ENCODE results near the gene DHPS. TPM values are rescaled to one million over a fixed set of nuclear protein-coding genes. Genes with fewer than 3 reads are reported as not detected.

DHPS gene
- total and polyA plus RNA-seq, 7 experiments from 2014 or later: 113 to 223 (median 159) TPM

DNA sequence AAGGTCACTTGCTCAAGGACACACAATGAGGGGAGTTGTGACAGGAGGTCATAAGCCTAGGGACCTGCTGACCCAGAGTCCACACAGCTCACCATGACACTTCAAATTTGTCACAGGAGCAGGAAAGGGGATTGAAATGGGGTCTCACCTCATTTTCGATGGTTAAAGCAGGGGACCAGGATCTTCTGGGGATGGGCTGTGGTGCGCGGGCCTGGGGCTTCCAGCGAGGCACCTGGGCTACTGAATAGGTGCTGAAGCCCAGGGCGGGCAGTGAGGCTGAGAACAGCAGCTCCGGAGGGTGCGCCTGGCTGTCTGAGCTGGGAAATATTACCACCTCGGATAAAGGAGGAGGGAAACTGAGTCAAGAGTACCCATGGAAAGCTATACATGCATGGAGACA is 26.1 kb downstream of the DHPS start:
- Histone ChIP-seq H3K36me3 (ENCODE audit: control insufficient read depth in 2 of 3, insufficient read depth in 3 of 3, low read length in 3 of 3) (peaks cover 5 to 72% (median 12%) of the 10 kb centered on the region in 3 experiments), H3K27me3 (ENCODE audit: control insufficient read depth in 2 of 2, insufficient read depth in 2 of 2, low read length in 2 of 2) (no peaks in the 10 kb centered on the region), H3K27ac (ENCODE audit: low read depth, low read length) (no peak overlapping the region), H3K4me1 (ENCODE audit: control insufficient read depth in 2 of 2, insufficient read depth in 2 of 2, low read length in 2 of 2) (no peaks in the 10 kb centered on the region), H3K4me3 (ENCODE audit: low read length) (no peak overlapping the region), H3K9me3 (ENCODE audit: control insufficient read depth in 2 of 3, low read length in 3 of 3) (no peaks in the 10 kb centered on the region)
- peaks cover 10 to 46% (median 21%) of the 10 kb centered on the region in 5 donors for H3K36me3 Mint-ChIP-seq
- no peak for DNase-seq
- peaks cover 0 to 8% (median 3%) of the 10 kb centered on the region in 7 donors for H3K4me1 Mint-ChIP-seq
- intact Hi-C loops (cut with micrococcal nuclease): no loop called here
- no peaks in the 10 kb centered on the region for H3K27me3 Mint-ChIP-seq
- ChIA-PET POLR2A (interaction anchor here (1.2 kb wide), 1 partner anchor 10 kb away, joined by 3 read pairs; no protein-coding TSS in a partner anchor), CTCF (interaction anchor here (0.6 to 1.0 kb wide), 3 partner anchors 16 to 1344 kb away, joined by 3 to 4 read pairs (median 3); no protein-coding TSS in a partner anchor)
- no peaks in the 10 kb centered on the region for H3K9me3 Mint-ChIP-seq
- no peak for ATAC-seq
- H3K4me3 Mint-ChIP-seq: no peak overlapping the region
- no peak overlapping the region for H3K27ac Mint-ChIP-seq

DNA sequence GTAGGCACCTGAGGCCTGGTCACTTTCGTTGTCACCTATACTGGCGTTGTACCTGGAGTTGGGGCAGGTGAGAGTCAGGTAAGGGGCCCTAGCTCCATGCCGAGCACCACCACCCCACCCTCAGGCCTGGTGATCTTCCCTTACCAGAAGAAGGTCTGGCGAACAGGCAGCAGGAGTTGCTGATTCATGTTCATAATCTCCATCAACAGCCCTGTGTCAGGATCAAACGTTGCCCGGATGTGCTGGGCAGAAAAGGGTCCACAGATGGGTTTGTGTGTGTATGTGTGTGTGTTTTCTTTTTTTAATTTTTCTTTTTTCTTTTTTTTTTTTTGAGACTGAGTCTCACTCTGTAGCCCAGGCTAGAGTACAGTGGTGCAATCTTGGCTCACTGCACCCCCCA is 29.5 kb downstream of the DHPS start:
- Mint-ChIP-seq H3K27me3 (no peaks in the 10 kb centered on the region), H3K4me1 (peaks cover 0 to 16% (median 2%) of the 10 kb centered on the region in 7 donors), H3K4me3 (no peak overlapping the region), H3K27ac (no peak overlapping the region), H3K9me3 (no peaks in the 10 kb centered on the region), H3K36me3 (peaks cover 8 to 38% (median 16%) of the 10 kb centered on the region in 5 donors)
- no peak for ATAC-seq
- ChIA-PET POLR2A (interaction anchor here (0.6 kb wide), 1 partner anchor 82 kb away, joined by 3 read pairs; no protein-coding TSS in a partner anchor), CTCF (no interaction called here)
- peaks cover 5 to 42% (median 9%) of the 10 kb centered on the region in 3 experiments for H3K36me3 ChIP-seq (ENCODE audit: control insufficient read depth in 2 of 3, insufficient read depth in 3 of 3, low read length in 3 of 3)
- no peaks in the 10 kb centered on the region for H3K4me1 ChIP-seq (ENCODE audit: control insufficient read depth in 2 of 2, insufficient read depth in 2 of 2, low read length in 2 of 2)
- no peak overlapping the region for H3K4me3 ChIP-seq (ENCODE audit: low read length)
- no peak for DNase-seq
- no peaks in the 10 kb centered on the region for H3K27me3 ChIP-seq (ENCODE audit: control insufficient read depth in 2 of 2, insufficient read depth in 2 of 2, low read length in 2 of 2)
- intact Hi-C loops (cut with micrococcal nuclease): no loop called here
- H3K27ac ChIP-seq (ENCODE audit: low read depth, low read length): no peak overlapping the region
- no peaks in the 10 kb centered on the region for H3K9me3 ChIP-seq (ENCODE audit: control insufficient read depth in 2 of 3, low read length in 3 of 3)

DNA sequence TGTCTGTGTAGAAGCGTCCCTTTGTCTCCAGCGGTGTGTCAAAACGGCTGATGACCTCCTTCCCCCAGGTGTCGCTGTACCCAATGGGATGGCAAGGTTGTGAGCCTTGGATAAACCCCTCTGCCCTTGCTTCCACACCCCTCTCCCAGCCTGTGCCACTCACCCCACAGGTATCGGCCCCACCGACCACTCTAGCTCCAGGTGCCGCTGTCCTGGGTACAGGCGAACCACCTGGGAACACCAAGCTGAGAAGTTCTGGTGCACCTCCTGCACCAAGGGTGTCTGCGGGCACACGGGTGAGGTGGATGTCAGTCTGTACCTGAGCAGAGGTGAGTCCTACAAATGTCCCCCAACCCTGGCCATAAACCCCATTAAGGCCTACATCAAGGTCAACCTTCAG is 31.7 kb downstream of the DHPS start:
- Histone ChIP-seq H3K4me3 (ENCODE audit: low read length) (no peak overlapping the region), H3K27ac (ENCODE audit: low read depth, low read length) (no peak overlapping the region), H3K4me1 (ENCODE audit: control insufficient read depth in 2 of 2, insufficient read depth in 2 of 2, low read length in 2 of 2) (no peaks in the 10 kb centered on the region), H3K27me3 (ENCODE audit: control insufficient read depth in 2 of 2, insufficient read depth in 2 of 2, low read length in 2 of 2) (no peaks in the 10 kb centered on the region), H3K36me3 (ENCODE audit: control insufficient read depth in 2 of 3, insufficient read depth in 3 of 3, low read length in 3 of 3) (peaks cover 0 to 20% (median 4%) of the 10 kb centered on the region in 3 experiments), H3K9me3 (ENCODE audit: control insufficient read depth in 2 of 3, low read length in 3 of 3) (no peaks in the 10 kb centered on the region)
- no peak for DNase-seq
- Mint-ChIP-seq H3K27me3 (no peaks in the 10 kb centered on the region), H3K27ac (no peak overlapping the region), H3K9me3 (no peaks in the 10 kb centered on the region), H3K4me3 (no peak overlapping the region), H3K4me1 (peaks cover 0 to 11% (median 0%) of the 10 kb centered on the region in 7 donors), H3K36me3 (peaks cover 0 to 30% (median 4%) of the 10 kb centered on the region in 5 donors)
- no peak for ATAC-seq
- intact Hi-C loops (cut with micrococcal nuclease): no loop called here
- ChIA-PET CTCF (no interaction called here), POLR2A (no interaction called here)

DNA sequence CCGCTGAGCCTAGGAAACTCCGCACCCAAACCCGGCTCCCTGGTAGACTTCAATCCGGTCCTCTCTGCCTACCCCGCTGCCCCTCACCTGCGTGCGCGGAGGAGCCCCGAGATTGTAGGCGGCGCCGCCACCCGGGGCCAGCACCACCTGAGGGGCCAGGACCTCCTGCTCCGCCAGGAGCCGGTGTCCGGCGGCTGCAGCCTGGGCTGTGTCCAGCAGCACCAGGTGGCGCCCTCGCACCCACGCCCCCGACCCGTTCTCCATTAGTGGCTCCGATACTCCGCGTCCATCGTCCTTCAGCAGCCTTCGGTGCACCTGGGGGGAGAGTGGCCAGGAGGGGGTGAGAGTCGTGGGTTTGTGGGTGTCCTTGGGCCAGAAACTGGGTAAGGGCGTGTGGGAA is 33.6 kb downstream of the DHPS start:
- no peak overlapping the region for H3K4me3 ChIP-seq (ENCODE audit: low read length)
- POLR2A ChIA-PET: interaction anchor here (0.8 kb wide), 1 partner anchor 86 kb away, joined by 4 read pairs; the partner anchor contains the start of gene TRIR
- no peak overlapping the region for H3K27ac ChIP-seq (ENCODE audit: low read depth, low read length)

DNA sequence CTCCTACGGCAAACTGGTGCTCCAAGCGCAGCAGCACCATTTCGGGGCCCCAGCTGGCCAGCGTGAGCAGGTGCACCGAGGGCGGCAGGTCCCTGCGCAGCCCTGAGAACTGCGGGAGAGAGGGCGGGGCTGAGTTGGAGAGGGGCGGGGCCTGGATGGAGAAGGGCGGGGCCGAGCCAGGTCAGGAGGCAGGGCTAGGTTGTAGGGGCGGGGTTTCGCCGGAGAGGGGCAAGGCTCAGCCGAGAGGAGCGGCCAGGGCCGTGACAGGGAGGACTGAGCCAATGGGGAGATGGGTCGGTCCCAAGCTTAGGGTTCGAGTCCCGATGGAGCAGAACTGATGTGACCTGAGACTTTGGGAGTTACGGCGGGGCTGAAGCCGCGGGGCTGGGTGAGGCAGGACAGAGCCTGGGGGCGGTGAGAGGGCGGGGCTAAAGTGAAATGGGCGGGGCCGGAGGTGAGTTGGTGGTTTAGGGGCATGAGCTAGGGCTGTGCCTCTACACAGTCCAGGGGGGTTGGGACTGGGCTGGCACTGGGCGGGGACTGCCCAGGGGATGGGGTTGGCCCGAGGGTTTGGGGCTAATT is 34.1 kb downstream of the DHPS start:
- ATAC-seq (peak; percentile 88), DNase-seq (peak in 1 of 9 donors; percentile 46)
- H3K9me3 ChIP-seq (ENCODE audit: control insufficient read depth in 2 of 3, low read length in 3 of 3): no peaks in the 10 kb centered on the region
- intact Hi-C loops (cut with micrococcal nuclease): no loop called here
- H3K4me3 ChIP-seq (ENCODE audit: low read length): no peak overlapping the region
- H3K36me3 ChIP-seq (ENCODE audit: control insufficient read depth in 2 of 3, insufficient read depth in 3 of 3, low read length in 3 of 3): peaks cover 0 to 19% (median 0%) of the 10 kb centered on the region in 3 experiments
- no peaks in the 10 kb centered on the region for H3K27me3 ChIP-seq (ENCODE audit: control insufficient read depth in 2 of 2, insufficient read depth in 2 of 2, low read length in 2 of 2)
- ChIA-PET POLR2A (no interaction called here), CTCF (no interaction called here)
- Mint-ChIP-seq H3K4me3 (no peak overlapping the region), H3K4me1 (peaks cover 0 to 11% (median 0%) of the 10 kb centered on the region in 7 donors), H3K27ac (peak overlapping the region in 2 of 9 donors; percentile 19 to 28), H3K27me3 (no peaks in the 10 kb centered on the region), H3K36me3 (peaks cover 0 to 27% (median 3%) of the 10 kb centered on the region in 5 donors), H3K9me3 (no peaks in the 10 kb centered on the region)
- no peaks in the 10 kb centered on the region for H3K4me1 ChIP-seq (ENCODE audit: control insufficient read depth in 2 of 2, insufficient read depth in 2 of 2, low read length in 2 of 2)
- H3K27ac ChIP-seq (ENCODE audit: low read depth, low read length): no peak overlapping the region

More for the DNA sequence above, 33.6 kb downstream of the DHPS start:
- intact Hi-C loops (cut with micrococcal nuclease): no loop called here
- ATAC-seq (no peak), DNase-seq (no peak)
- H3K27ac Mint-ChIP-seq: peak overlapping the region in 1 of 9 donors; percentile 38
- no peaks in the 10 kb centered on the region for H3K9me3 Mint-ChIP-seq
- H3K27me3 Mint-ChIP-seq: no peaks in the 10 kb centered on the region
- Histone ChIP-seq H3K27me3 (ENCODE audit: control insufficient read depth in 2 of 2, insufficient read depth in 2 of 2, low read length in 2 of 2) (no peaks in the 10 kb centered on the region), H3K9me3 (ENCODE audit: control insufficient read depth in 2 of 3, low read length in 3 of 3) (no peaks in the 10 kb centered on the region), H3K36me3 (ENCODE audit: control insufficient read depth in 2 of 3, insufficient read depth in 3 of 3, low read length in 3 of 3) (peaks cover 0 to 19% (median 0%) of the 10 kb centered on the region in 3 experiments), H3K4me1 (ENCODE audit: control insufficient read depth in 2 of 2, insufficient read depth in 2 of 2, low read length in 2 of 2) (no peaks in the 10 kb centered on the region)
- CTCF ChIA-PET: no interaction called here
- H3K4me3 Mint-ChIP-seq: no peak overlapping the region
- peaks cover 0 to 11% (median 0%) of the 10 kb centered on the region in 7 donors for H3K4me1 Mint-ChIP-seq
- H3K36me3 Mint-ChIP-seq: peaks cover 0 to 27% (median 3%) of the 10 kb centered on the region in 5 donors

DNA sequence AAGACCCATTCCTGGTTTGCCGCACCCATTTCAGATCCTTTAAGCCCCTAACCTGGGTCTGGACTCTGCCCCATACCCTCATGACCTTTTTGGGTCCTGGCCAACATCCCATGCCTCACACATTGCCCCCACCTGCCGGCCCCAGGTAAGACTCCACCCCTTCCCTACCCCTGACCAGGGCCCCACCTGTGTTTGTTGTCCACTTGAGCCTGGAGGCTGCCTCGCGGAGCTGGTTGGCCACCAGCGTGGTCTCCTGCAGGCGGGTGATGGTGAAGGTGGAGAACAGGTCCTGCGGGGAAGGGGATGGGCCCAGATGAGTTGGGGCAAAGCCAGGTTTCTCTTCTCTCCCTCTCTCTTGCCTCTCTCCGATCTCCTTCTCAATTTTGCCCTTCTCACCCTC is 34.6 kb downstream of the DHPS start:
- Mint-ChIP-seq H3K9me3 (no peaks in the 10 kb centered on the region), H3K27me3 (no peaks in the 10 kb centered on the region), H3K27ac (peak overlapping the region in 4 of 9 donors; percentile 19 to 49 (median 25)), H3K4me3 (no peak overlapping the region), H3K36me3 (peaks cover 0 to 25% (median 3%) of the 10 kb centered on the region in 5 donors), H3K4me1 (peaks cover 0 to 11% (median 0%) of the 10 kb centered on the region in 7 donors)
- intact Hi-C loops (cut with micrococcal nuclease): no loop called here
- ATAC-seq: no peak
- DNase-seq: no peak
- H3K36me3 ChIP-seq (ENCODE audit: control insufficient read depth in 2 of 3, insufficient read depth in 3 of 3, low read length in 3 of 3): peaks cover 0 to 16% (median 0%) of the 10 kb centered on the region in 3 experiments
- no peak overlapping the region for H3K27ac ChIP-seq (ENCODE audit: low read depth, low read length)
- ChIA-PET CTCF (no interaction called here), POLR2A (no interaction called here)
- no peaks in the 10 kb centered on the region for H3K9me3 ChIP-seq (ENCODE audit: control insufficient read depth in 2 of 3, low read length in 3 of 3)
- H3K27me3 ChIP-seq (ENCODE audit: control insufficient read depth in 2 of 2, insufficient read depth in 2 of 2, low read length in 2 of 2): no peaks in the 10 kb centered on the region
- no peak overlapping the region for H3K4me3 ChIP-seq (ENCODE audit: low read length)
- no peaks in the 10 kb centered on the region for H3K4me1 ChIP-seq (ENCODE audit: control insufficient read depth in 2 of 2, insufficient read depth in 2 of 2, low read length in 2 of 2)

DNA sequence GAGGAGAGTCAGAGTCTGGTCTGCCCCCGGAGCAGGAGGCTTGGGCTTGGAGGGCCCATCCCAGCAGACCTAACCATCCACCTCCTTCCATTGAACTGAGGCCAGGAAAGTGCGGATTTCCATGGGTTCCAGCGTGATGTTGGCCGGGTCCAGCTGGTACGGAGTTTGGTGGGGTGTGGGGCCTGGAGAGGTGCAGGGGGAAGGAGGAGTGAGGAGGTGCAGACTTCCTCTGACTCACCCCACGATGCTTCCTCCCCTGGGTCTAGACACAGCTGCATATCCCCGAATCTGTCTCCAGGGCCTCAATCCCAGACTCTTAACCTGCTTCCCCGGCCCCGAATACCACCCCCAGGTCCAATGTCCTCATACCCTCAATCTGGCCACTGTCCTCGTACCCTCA is 35.1 kb downstream of the DHPS start:
- Mint-ChIP-seq H3K4me1 (peaks cover 0 to 11% (median 0%) of the 10 kb centered on the region in 7 donors), H3K36me3 (peaks cover 0 to 23% (median 3%) of the 10 kb centered on the region in 5 donors), H3K9me3 (no peaks in the 10 kb centered on the region), H3K4me3 (no peak overlapping the region), H3K27me3 (no peaks in the 10 kb centered on the region), H3K27ac (peak overlapping the region in 2 of 9 donors; percentile 49 to 67)
- ChIA-PET CTCF (no interaction called here), POLR2A (no interaction called here)
- Histone ChIP-seq H3K4me3 (ENCODE audit: low read length) (no peak overlapping the region), H3K27me3 (ENCODE audit: control insufficient read depth in 2 of 2, insufficient read depth in 2 of 2, low read length in 2 of 2) (no peaks in the 10 kb centered on the region), H3K9me3 (ENCODE audit: control insufficient read depth in 2 of 3, low read length in 3 of 3) (no peaks in the 10 kb centered on the region), H3K36me3 (ENCODE audit: control insufficient read depth in 2 of 3, insufficient read depth in 3 of 3, low read length in 3 of 3) (peaks cover 0 to 11% (median 0%) of the 10 kb centered on the region in 3 experiments), H3K27ac (ENCODE audit: low read depth, low read length) (no peak overlapping the region), H3K4me1 (ENCODE audit: control insufficient read depth in 2 of 2, insufficient read depth in 2 of 2, low read length in 2 of 2) (no peaks in the 10 kb centered on the region)
- DNase-seq (no peak), ATAC-seq (no peak)
- intact Hi-C loops (cut with micrococcal nuclease): no loop called here
